ENCODE data around the gene CPSF6. TPM values are rescaled to one million over a fixed set of nuclear protein-coding genes. Genes with fewer than 3 reads are reported as not detected.
"Not testable (repeated sequence)": the region's sequence is repeated elsewhere in the genome, so short reads cannot be mapped to it uniquely, and the experiment has no call there.

The CPSF6 gene
- polyA plus RNA-seq, 3 donors: 11.2 to 24.3 (median 22.9) TPM

DNA sequence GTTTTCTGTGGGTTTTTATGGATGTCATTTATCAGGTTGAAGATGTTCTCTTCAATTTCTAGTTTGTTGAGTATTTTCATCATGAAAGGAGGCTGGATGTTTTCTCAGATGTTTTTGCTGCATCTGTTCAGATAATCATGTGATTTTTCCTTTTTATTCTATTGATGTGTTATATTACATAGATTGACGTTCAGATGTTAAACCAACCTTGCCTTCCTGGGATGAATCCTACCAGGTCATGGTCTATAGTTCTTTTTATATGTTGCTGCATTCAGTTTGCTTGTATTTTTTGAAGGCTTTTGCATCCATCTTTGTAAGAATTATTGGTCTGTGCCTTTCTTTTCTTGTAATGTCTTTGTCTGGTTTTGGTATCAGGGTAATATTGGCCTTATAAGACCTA lies 64.9 kb downstream of the CPSF6 start:
- 97 to 100% (median 97%) methylated on average over 1 of the region's 1 CpG for WGBS, 3 donors
- H3K27ac ChIP-seq (ENCODE audit: low read depth, low read length): no peak overlapping the region

- no peak overlapping the region for H3K27ac ChIP-seq (ENCODE audit: low read depth, low read length)
- 59 to 85% (median 77%) methylated on average over 3 of the region's 3 CpGs for WGBS, 3 donors
Measured at GRCh38 chr12:69309461-69309860, 70.1 kb downstream of the CPSF6 start.

- no peak overlapping the region for H3K27ac ChIP-seq (ENCODE audit: low read depth, low read length)
- WGBS, 3 donors: 96 to 99% (median 98%) methylated on average over 3 of the region's 3 CpGs
Measured at GRCh38 chr12:69313209-69313608, 73.8 kb downstream of the CPSF6 start.

GRCh38 chr12:69316784-69317183 lies 77.4 kb downstream of the CPSF6 start:
- H3K27ac ChIP-seq (ENCODE audit: low read depth, low read length): not testable (repeated sequence)

GRCh38 chr12:69317233-69317632 lies 77.9 kb downstream of the CPSF6 start:
- WGBS, 3 donors: 78 to 90% (median 84%) methylated on average over 2 of the region's 2 CpGs
- H3K27ac ChIP-seq (ENCODE audit: low read depth, low read length): not testable (repeated sequence)

DNA sequence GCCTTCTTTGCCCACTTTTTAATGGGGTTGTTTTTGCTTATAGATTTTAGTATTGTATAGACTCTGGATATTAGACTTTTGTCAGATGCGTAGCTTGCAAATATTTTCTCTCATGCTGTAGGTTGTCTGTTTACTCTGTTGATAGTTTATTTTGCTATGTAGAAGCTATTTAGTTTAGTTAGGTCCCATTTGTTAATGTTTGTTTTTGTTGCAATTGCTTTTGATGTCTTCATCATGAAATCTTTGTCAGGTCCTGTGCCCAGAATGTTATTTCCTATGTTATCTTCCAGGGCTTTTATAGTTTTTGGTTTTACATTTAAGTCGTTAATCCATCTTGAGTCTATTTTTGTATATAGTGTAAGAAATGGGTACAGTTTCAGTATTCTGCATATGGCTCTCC lies 78.9 kb downstream of the CPSF6 start:
- WGBS, 3 donors: 91 to 96% (median 94%) methylated on average over 2 of the region's 2 CpGs

GRCh38 chr12:69321351-69321750 lies 82.0 kb downstream of the CPSF6 start:
- H3K27ac ChIP-seq (ENCODE audit: low read depth, low read length): no peak overlapping the region
- WGBS, 3 donors: 70 to 89% (median 83%) methylated on average over 1 of the region's 1 CpG

More for the DNA sequence above, 78.9 kb downstream of the CPSF6 start:
- no peak overlapping the region for H3K27ac ChIP-seq (ENCODE audit: low read depth, low read length)

Other genes with a start within 250 kb of the CPSF6 start
- 100 to 1,000 TPM in 1 of 3 donors, 10 to 100 TPM in 2; 14.3 to 257 (median 48.7) TPM for gene LYZ, start 108.8 kb downstream of the CPSF6 start, polyA plus RNA-seq
- 10 to 100 TPM; 11.8 to 15.3 (median 12.0) TPM for gene YEATS4, start 120.2 kb downstream of the CPSF6 start, polyA plus RNA-seq
- 10 to 100 TPM in 2 of 3 donors, 1 to 10 TPM in 1; 4.7 to 15.2 (median 12.2) TPM for gene FRS2, start 230.8 kb downstream of the CPSF6 start, polyA plus RNA-seq